Neural progenitor cell (in vitro differentiated cells): Measurements from ENCODE around the gene PTPRA.

Experiments
- EZH2phosphoT487 ChIP-seq: fragments of 200-600 bp; sonication (generic); IDR thresholded peaks from 2 replicates; pipeline ENCODE4 v1.6.1; 2017; ENCODE audit warnings: antibody characterized with exemption
- TF ChIP-seq, protein P1 (sequence below): fragments of 200-600 bp; sonication (generic); IDR thresholded peaks from 2 replicates; pipeline ENCODE4 v1.5.1; 2017; ENCODE audit warnings: antibody characterized with exemption, mild to moderate bottlenecking

DNA sequence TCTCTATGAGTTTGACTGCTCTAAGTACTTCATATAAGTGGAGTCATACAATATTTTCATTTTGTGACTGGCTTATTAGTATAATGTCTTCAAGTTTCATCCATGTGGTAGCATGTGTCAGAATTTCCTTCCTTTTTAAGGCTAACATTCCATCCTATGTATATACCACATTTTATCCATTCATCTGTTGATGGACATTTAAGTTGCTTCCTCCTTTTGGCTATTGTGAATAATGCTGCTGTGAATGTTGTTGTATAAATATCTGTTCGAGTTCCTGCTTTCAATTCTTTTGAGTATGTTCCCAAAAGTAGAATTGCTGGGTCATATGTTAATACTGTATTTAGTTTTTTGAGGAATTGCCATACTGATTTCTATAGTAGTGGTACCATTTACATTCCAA is 79.5 kb downstream of the PTPRA start:
- TF ChIP-seq, protein P1, sequence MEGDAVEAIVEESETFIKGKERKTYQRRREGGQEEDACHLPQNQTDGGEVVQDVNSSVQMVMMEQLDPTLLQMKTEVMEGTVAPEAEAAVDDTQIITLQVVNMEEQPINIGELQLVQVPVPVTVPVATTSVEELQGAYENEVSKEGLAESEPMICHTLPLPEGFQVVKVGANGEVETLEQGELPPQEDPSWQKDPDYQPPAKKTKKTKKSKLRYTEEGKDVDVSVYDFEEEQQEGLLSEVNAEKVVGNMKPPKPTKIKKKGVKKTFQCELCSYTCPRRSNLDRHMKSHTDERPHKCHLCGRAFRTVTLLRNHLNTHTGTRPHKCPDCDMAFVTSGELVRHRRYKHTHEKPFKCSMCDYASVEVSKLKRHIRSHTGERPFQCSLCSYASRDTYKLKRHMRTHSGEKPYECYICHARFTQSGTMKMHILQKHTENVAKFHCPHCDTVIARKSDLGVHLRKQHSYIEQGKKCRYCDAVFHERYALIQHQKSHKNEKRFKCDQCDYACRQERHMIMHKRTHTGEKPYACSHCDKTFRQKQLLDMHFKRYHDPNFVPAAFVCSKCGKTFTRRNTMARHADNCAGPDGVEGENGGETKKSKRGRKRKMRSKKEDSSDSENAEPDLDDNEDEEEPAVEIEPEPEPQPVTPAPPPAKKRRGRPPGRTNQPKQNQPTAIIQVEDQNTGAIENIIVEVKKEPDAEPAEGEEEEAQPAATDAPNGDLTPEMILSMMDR: no peak
- no peak for TF ChIP-seq EZH2phosphoT487
